Tibial nerve (tissue), 4 donors: Measurements from ENCODE around the gene DLGAP3.

ENCODE experiments used
- EP300 ChIP-seq, 2 donors: sonication (generic); formaldehyde crosslinking; IDR thresholded peaks; one replicate each; pipeline ENCODE4 v1.6.1; 2017; ENCODE audit warnings: antibody characterized with exemption in 2 of 2, mild to moderate bottlenecking in 1 of 2
- POLR2A ChIP-seq, 2 donors: fragments of 450-650 bp; IDR thresholded peaks; one replicate each; pipeline ENCODE4 v1.6.1; 2017; ENCODE audit warnings: antibody characterized with exemption in 2 of 2, mild to moderate bottlenecking in 2 of 2, moderate library complexity in 2 of 2
- TF ChIP-seq, protein P1 (sequence below), 5 experiments: fragments of 200-600 bp in 3 of 5; fragments of 450-650 bp in 2 of 5; sonication (generic) in 3 of 5; IDR thresholded peaks; one replicate each; pipeline ENCODE4 v1.5.1; 2016 to 2019; ENCODE audit warnings: antibody characterized with exemption in 5 of 5, mild to moderate bottlenecking in 3 of 5, moderate library complexity in 2 of 5

DNA sequence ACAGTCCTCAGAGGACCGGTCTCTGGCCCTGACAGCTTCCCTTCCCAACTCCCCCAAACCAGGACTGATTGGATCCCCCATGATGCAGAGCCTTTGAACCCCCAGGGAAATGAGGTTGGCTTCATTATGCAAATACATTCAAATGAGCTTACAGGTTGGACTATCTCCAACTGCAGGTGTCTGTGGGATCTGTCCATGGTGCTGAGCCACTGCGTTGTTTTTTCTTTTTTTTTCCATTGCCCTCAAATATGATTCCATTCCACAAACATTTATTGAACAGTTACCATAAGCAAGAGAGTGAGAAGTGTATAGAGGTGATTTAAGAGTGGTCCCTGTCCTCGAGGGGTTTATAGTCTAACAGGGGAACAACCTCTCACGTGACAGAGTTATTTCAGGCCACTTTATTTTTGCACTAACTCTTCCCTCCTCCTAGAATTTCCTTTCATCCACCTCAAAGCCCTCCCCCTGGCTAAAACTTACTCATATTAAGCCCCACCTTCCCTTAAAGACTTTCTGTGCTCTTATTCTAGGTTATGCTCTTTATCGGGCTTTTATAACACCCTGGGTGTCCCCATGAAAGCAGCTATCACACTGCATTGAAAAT, 21.9 kb downstream of the DLGAP3 start:
- TF ChIP-seq POLR2A (IDR thresholded peaks at IDR 0.05) = no peak
- TF ChIP-seq, protein P1, sequence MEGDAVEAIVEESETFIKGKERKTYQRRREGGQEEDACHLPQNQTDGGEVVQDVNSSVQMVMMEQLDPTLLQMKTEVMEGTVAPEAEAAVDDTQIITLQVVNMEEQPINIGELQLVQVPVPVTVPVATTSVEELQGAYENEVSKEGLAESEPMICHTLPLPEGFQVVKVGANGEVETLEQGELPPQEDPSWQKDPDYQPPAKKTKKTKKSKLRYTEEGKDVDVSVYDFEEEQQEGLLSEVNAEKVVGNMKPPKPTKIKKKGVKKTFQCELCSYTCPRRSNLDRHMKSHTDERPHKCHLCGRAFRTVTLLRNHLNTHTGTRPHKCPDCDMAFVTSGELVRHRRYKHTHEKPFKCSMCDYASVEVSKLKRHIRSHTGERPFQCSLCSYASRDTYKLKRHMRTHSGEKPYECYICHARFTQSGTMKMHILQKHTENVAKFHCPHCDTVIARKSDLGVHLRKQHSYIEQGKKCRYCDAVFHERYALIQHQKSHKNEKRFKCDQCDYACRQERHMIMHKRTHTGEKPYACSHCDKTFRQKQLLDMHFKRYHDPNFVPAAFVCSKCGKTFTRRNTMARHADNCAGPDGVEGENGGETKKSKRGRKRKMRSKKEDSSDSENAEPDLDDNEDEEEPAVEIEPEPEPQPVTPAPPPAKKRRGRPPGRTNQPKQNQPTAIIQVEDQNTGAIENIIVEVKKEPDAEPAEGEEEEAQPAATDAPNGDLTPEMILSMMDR (IDR thresholded peaks at IDR 0.05) = no peak
- no peak for TF ChIP-seq EP300 (IDR thresholded peaks at IDR 0.05)
